CD4-positive, alpha-beta T cell treated with Interleukin-17A for 4 hours (primary cell): ENCODE measurements around the gene CSTPP1.
"Not testable (repeated sequence)": the region's sequence is repeated elsewhere in the genome, so short reads cannot be mapped to it uniquely, and the experiment has no call there.

Source experiments
- DNase-seq: peaks from one replicate; pipeline ENCODE4 v3.0.0-alpha.2; 2020; ENCODE audit warnings: mixed read lengths

CSTPP1 gene

DNA sequence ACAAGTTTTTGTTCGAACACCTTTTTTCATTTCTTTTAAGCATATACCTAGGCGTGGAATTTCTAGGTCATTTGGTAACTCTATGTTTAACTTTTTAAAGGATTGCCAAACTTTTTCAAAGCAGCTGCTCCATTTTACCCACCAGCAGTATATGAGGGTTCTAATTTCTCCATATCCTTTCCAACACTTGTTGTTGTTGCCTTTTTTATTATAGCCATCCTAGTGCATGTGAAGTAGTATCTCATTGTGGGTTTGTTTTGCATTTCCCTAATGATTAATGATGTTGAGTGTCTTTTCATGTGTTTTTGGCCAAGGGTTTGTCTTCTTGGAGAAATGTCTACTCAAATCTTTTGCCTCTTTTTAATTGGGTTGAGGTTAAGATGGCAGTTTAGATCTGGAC, 24.5 kb downstream of the CSTPP1 start:
- DNase-seq: no peak

DNA sequence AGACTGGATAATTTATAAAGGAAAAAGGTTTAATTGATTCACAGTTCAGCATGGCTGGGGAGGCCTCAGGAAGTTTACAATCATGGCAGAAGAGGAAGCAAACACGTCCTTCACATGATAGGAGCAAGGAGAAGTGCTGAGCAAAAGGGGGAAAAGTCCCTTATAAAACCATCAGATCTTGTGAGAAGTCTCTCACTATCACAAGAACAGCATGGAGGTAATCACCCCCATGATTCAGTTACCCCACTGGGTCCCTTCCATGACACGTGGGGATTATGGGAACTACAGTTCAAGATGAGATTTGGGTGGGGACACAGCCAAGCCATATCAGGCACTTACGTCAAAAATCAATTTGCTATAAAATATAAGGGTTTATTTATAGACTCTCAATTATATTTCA, 25.3 kb downstream of the CSTPP1 start:
- not testable (repeated sequence) for DNase-seq

DNA sequence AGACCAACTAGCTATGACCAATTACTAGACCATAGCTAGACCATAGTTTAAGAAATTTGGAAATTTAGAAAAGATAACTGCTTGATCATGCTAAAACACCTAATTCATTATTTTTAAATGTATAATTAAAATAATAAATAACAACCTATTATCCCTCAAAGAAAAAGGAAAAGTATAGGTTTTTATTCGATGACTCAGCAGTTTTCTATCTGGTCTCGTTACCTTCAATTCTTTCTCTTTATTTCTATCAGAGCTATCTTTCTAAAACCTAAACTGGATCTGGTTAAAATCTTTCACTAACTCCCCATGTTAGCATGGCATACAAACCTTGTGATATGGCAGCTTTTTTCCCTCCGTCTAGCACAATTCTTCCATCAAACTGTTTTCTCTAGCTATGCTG, 27.3 kb downstream of the CSTPP1 start:
- no peak for DNase-seq

GRCh38 chr11:46966773-46967172, 30.2 kb downstream of the CSTPP1 start:
- no peak for DNase-seq

- no peak for DNase-seq
These were observed 31.4 kb downstream of the CSTPP1 start for GRCh38 chr11:46967962-46968361.

DNA sequence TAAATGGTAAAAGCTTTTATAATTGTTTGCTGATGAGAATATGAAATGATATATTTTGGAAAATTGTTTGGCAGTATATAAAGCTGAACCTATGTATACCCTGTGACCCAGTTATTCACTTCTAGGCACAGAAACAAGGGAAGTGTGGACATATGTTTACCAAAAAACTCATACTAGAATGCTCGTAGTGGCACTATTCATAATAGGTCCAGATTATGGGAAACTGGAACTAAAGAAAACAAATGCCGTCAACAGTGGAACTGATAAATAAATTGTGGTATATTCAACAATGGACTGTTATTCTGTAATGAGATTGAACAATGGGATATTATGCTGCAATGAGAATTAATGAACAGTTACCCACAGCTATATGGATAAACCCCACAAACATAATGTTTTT, 32.8 kb downstream of the CSTPP1 start:
- DNase-seq: no peak

- no peak for DNase-seq
These were observed 34.5 kb downstream of the CSTPP1 start for GRCh38 chr11:46970913-46971625.

DNA sequence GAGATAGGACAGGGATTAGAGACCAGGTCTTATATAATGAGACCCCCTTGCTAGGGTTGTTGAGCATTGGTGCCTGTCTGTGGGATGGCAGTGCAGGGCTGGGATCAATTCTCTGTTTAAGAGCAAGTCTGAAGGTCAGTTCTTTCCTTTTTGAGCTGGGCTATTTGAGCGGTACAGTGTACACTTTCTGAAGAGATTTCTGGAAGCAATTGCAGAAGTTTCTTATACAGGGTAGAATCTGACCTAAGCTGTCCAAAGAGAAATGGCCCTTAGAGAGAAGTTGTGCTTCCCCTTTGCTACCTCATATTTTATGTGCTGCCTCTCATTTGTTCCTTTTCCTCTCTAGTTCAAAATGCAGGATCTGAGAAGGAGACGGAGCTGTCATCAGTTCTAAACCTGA, 35.8 kb downstream of the CSTPP1 start:
- no peak for DNase-seq

DNA sequence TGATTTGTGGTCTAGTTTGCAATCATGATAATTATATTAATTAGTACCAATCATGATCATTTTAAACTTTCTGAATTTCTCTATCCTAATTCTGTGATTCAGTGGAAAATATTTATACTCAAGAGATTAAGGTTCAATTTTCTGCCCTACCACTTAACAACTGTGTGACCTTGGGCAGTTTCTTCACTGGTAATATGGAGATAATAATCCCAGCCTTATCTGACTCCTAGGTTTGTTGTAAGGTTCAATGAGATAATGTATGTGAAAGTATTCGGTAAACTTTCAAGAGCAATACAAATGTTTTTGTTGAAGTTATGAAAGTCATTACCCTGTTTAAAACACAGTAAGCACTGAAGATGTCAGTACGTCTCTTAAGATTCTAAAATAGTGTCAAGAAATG, 36.3 kb downstream of the CSTPP1 start:
- no peak for DNase-seq

GRCh38 chr11:46976182-46976854, 39.8 kb downstream of the CSTPP1 start:
- DNase-seq: no peak

- DNase-seq: no peak
These were observed 40.7 kb downstream of the CSTPP1 start for GRCh38 chr11:46977038-46977813.

GRCh38 chr11:46978005-46978491, 41.5 kb downstream of the CSTPP1 start:
- no peak for DNase-seq

- DNase-seq: no peak
These were observed 42.8 kb downstream of the CSTPP1 start for GRCh38 chr11:46979358-46979757.

DNA sequence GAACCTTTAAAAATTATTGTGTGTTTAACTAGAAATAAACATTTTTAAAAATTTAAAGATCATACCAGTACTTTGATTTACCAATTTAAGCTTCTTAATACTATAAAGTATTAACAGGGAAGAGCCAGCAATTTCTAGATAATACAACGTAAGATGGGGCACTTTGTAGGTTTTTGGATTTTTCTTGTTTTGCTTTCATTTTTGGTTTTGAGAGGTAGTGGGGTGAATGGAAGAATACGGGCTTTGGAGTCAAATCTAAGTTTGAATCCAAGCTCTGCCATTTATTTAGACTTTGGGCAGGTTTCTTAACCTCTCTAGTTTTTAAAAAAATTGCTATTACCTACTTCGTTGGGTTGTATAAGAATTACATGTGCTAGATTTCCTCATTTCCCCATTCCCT, 44.9 kb downstream of the CSTPP1 start:
- no peak for DNase-seq

DNA sequence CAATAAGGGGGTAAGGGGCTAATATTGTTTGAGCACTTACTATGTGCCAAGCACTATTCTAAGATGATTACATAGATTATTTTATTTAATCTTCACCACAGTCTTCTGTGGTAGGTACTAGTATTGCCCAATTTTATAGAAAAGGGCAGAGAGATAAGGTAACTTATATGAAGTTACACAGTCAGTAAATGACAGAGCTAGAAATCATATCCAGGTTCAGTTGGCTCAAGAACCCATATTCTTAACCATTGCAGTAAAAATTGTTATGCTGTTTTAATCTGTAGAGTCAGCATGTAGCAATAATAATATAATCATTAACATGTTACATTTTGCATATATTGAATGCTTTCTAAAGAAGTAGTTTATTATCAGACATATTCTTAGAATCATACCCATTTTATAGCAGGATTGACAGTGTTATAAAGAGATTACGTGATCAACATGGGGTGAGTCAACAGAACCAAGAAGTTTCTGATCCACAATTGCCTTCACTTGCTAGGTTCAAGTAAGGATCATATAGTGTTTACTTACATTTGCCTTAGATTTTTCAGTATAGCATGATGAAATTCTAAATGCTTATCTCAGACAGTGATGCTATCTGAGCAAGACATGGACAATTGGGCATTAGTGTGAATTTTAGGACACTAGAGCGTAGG, 46.4 kb downstream of the CSTPP1 start:
- DNase-seq: no peak

DNA sequence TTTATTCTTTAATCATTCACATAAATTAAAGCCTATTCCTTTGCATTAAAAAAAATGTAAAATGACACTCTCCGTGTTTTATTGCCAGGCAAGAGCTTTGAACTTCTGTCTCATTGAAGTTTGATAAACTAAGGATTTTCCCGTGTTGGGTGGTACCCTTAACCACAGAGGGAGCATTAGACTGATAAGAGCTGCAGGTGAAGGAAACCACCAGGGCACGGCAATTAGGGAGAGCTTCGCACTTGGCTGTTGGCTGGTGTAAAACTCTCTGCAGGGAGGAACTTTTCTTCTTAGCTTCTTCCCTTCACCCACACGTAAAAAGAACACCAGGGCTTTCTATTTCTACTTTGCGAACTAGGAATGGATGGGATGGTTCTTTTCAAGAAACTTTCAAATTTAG, 47.0 kb downstream of the CSTPP1 start:
- no peak for DNase-seq

GRCh38 chr11:46984548-46984947, 48.0 kb downstream of the CSTPP1 start:
- DNase-seq: no peak

GRCh38 chr11:46984987-46985386, 48.4 kb downstream of the CSTPP1 start:
- no peak for DNase-seq

GRCh38 chr11:46987183-46987582, 50.6 kb downstream of the CSTPP1 start:
- DNase-seq: no peak

GRCh38 chr11:46989810-46990487, 53.4 kb downstream of the CSTPP1 start:
- not testable (repeated sequence) for DNase-seq

- no peak for DNase-seq
These were observed 54.8 kb downstream of the CSTPP1 start for GRCh38 chr11:46991391-46991790.

DNA sequence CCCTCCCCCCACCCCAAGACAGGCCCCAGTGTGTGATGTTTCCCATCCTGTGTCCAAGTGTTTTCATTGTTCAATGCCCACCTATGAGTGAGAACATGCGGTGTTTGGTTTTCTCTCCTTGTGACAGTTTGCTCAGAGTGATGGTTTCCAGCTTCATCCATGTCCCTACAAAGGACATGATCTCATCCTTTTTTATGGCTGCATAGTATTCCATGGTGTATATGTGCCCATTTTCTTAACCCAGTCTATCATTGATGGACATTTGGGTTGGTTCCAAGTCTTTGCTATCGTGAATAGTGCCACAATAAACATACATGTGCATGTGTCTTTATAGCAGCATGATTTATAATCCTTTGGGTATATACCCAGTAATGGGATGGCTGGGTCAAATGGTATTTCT, 55.8 kb downstream of the CSTPP1 start:
- not testable (repeated sequence) for DNase-seq

DNA sequence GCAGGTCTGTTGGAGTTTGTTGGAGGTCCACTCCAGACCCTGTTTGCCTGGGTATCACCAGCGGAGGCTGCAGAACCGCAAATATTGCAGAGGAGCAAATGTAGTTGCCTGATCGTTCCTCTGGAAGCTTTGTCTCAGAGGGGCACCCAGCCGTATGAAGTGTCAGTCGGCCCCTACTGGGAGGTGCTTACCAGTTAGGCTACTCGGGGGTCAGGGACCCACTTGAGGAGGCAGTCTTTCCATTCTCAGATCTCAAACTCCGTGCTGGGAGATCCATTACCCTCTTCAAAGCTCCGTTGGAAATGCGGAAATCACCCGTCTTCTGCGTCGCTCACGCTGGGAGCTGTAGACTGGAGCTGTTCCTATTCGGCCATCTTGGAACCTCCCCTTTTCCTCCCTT, 61.2 kb downstream of the CSTPP1 start:
- not testable (repeated sequence) for DNase-seq
